ENCODE measurements around the gene RNF169. TPM values are rescaled to one million over a fixed set of nuclear protein-coding genes. Genes with fewer than 3 reads are reported as not detected.

RNF169 gene
- total and polyA plus RNA-seq, 2 experiments from 2014 or later = 0.78 to 16.5 TPM

DNA sequence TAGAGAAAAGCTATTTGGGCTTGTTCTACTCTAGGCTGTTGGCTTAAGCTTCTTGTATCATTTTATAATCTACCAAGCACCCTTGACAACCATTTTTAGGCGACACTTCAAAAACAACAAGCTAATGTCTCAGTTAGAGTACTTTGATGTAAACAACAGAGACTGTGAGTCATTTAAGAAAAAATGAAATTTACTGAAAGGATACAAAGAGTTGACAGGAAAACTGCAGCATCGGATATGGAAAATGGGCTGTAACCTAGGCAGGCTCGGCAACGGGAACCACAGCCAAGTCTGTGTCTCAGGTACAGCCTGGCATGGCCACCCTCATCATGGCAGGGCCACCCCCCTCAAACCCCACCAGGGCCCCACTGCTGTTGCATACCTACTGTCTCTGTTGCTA, 4.4 kb upstream of the RNF169 start:
- DNase-seq (ENCODE audit: low spot score) = no peak
- TF ChIP-seq POLR2AphosphoS5 (IDR thresholded peaks at IDR 0.05; ENCODE audit: low read depth) (no peak), CREB1 (CRISPR knock-in tag; IDR thresholded peaks at IDR 0.05; ENCODE audit: low read depth) (no peak), EZH2 (IDR thresholded peaks at IDR 0.05; ENCODE audit: low read depth, unreplicated experiment) (no peak), EZH2phosphoT487 (IDR thresholded peaks at IDR 0.05; ENCODE audit: unreplicated experiment) (no peak), ZNF331 (CRISPR knock-in tag; IDR thresholded peaks at IDR 0.05; ENCODE audit: low read depth) (no peak), ZNF114 (CRISPR knock-in tag; IDR thresholded peaks at IDR 0.05) (no peak), JUNB (IDR thresholded peaks at IDR 0.05; ENCODE audit: unreplicated experiment) (no peak), NANOG (IDR thresholded peaks at IDR 0.05; ENCODE audit: borderline replicate concordance) (no peak), STAT1 (IDR thresholded peaks at IDR 0.05; ENCODE audit: unreplicated experiment) (no peak)
- TF ChIP-seq, protein P1, sequence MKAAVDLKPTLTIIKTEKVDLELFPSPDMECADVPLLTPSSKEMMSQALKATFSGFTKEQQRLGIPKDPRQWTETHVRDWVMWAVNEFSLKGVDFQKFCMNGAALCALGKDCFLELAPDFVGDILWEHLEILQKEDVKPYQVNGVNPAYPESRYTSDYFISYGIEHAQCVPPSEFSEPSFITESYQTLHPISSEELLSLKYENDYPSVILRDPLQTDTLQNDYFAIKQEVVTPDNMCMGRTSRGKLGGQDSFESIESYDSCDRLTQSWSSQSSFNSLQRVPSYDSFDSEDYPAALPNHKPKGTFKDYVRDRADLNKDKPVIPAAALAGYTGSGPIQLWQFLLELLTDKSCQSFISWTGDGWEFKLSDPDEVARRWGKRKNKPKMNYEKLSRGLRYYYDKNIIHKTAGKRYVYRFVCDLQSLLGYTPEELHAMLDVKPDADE (IDR thresholded peaks at IDR 0.05) = no peak
- TF ChIP-seq, protein P2, sequence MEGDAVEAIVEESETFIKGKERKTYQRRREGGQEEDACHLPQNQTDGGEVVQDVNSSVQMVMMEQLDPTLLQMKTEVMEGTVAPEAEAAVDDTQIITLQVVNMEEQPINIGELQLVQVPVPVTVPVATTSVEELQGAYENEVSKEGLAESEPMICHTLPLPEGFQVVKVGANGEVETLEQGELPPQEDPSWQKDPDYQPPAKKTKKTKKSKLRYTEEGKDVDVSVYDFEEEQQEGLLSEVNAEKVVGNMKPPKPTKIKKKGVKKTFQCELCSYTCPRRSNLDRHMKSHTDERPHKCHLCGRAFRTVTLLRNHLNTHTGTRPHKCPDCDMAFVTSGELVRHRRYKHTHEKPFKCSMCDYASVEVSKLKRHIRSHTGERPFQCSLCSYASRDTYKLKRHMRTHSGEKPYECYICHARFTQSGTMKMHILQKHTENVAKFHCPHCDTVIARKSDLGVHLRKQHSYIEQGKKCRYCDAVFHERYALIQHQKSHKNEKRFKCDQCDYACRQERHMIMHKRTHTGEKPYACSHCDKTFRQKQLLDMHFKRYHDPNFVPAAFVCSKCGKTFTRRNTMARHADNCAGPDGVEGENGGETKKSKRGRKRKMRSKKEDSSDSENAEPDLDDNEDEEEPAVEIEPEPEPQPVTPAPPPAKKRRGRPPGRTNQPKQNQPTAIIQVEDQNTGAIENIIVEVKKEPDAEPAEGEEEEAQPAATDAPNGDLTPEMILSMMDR (conservative IDR thresholded peaks at IDR 0.05; ENCODE audit: low read depth in 2 of 2) = no peak
- TF ChIP-seq, protein P3, sequence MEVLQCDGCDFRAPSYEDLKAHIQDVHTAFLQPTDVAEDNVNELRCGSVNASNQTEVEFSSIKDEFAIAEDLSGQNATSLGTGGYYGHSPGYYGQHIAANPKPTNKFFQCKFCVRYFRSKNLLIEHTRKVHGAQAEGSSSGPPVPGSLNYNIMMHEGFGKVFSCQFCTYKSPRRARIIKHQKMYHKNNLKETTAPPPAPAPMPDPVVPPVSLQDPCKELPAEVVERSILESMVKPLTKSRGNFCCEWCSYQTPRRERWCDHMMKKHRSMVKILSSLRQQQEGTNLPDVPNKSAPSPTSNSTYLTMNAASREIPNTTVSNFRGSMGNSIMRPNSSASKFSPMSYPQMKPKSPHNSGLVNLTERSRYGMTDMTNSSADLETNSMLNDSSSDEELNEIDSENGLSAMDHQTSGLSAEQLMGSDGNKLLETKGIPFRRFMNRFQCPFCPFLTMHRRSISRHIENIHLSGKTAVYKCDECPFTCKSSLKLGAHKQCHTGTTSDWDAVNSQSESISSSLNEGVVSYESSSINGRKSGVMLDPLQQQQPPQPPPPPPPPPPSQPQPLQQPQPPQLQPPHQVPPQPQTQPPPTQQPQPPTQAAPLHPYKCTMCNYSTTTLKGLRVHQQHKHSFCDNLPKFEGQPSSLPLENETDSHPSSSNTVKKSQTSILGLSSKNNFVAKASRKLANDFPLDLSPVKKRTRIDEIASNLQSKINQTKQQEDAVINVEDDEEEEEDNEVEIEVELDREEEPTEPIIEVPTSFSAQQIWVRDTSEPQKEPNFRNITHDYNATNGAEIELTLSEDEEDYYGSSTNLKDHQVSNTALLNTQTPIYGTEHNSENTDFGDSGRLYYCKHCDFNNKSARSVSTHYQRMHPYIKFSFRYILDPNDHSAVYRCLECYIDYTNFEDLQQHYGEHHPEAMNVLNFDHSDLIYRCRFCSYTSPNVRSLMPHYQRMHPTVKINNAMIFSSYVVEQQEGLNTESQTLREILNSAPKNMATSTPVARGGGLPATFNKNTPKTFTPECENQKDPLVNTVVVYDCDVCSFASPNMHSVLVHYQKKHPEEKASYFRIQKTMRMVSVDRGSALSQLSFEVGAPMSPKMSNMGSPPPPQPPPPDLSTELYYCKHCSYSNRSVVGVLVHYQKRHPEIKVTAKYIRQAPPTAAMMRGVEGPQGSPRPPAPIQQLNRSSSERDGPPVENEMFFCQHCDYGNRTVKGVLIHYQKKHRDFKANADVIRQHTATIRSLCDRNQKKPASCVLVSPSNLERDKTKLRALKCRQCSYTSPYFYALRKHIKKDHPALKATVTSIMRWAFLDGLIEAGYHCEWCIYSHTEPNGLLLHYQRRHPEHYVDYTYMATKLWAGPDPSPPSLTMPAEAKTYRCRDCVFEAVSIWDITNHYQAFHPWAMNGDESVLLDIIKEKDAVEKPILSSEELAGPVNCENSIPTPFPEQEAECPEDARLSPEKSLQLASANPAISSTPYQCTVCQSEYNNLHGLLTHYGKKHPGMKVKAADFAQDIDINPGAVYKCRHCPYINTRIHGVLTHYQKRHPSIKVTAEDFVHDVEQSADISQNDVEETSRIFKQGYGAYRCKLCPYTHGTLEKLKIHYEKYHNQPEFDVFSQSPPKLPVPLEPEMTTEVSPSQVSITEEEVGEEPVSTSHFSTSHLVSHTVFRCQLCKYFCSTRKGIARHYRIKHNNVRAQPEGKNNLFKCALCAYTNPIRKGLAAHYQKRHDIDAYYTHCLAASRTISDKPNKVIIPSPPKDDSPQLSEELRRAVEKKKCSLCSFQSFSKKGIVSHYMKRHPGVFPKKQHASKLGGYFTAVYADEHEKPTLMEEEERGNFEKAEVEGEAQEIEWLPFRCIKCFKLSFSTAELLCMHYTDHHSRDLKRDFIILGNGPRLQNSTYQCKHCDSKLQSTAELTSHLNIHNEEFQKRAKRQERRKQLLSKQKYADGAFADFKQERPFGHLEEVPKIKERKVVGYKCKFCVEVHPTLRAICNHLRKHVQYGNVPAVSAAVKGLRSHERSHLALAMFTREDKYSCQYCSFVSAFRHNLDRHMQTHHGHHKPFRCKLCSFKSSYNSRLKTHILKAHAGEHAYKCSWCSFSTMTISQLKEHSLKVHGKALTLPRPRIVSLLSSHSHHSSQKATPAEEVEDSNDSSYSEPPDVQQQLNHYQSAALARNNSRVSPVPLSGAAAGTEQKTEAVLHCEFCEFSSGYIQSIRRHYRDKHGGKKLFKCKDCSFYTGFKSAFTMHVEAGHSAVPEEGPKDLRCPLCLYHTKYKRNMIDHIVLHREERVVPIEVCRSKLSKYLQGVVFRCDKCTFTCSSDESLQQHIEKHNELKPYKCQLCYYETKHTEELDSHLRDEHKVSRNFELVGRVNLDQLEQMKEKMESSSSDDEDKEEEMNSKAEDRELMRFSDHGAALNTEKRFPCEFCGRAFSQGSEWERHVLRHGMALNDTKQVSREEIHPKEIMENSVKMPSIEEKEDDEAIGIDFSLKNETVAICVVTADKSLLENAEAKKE (CRISPR knock-in tag; IDR thresholded peaks at IDR 0.05) = no peak
- TF ChIP-seq, protein P4, sequence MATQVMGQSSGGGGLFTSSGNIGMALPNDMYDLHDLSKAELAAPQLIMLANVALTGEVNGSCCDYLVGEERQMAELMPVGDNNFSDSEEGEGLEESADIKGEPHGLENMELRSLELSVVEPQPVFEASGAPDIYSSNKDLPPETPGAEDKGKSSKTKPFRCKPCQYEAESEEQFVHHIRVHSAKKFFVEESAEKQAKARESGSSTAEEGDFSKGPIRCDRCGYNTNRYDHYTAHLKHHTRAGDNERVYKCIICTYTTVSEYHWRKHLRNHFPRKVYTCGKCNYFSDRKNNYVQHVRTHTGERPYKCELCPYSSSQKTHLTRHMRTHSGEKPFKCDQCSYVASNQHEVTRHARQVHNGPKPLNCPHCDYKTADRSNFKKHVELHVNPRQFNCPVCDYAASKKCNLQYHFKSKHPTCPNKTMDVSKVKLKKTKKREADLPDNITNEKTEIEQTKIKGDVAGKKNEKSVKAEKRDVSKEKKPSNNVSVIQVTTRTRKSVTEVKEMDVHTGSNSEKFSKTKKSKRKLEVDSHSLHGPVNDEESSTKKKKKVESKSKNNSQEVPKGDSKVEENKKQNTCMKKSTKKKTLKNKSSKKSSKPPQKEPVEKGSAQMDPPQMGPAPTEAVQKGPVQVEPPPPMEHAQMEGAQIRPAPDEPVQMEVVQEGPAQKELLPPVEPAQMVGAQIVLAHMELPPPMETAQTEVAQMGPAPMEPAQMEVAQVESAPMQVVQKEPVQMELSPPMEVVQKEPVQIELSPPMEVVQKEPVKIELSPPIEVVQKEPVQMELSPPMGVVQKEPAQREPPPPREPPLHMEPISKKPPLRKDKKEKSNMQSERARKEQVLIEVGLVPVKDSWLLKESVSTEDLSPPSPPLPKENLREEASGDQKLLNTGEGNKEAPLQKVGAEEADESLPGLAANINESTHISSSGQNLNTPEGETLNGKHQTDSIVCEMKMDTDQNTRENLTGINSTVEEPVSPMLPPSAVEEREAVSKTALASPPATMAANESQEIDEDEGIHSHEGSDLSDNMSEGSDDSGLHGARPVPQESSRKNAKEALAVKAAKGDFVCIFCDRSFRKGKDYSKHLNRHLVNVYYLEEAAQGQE (IDR thresholded peaks at IDR 0.05; ENCODE audit: unreplicated experiment) = no peak
- H3K27ac ChIP-seq (ENCODE audit: low read depth) = no peak overlapping the region
- H3K4me2 ChIP-seq = no peak overlapping the region
- Mint-ChIP-seq H3K9me3 (peaks cover 30% of the 10 kb centered on the region), H3K27me3 (ENCODE audit: insufficient read depth, low read depth, poor library complexity) (peaks cover 7% of the 10 kb centered on the region), H3K27ac (no peak overlapping the region), H3K36me3 (ENCODE audit: low read depth) (peaks cover 19% of the 10 kb centered on the region), H3K4me3 (no peak overlapping the region), H3K4me1 (peaks cover 15% of the 10 kb centered on the region)
- H3K9me2 ChIP-seq (ENCODE audit: insufficient read depth) = 0 out of 2 replicates have a peak, but pooled peaks cover 8% of the 10 kb centered on the region
- H3K27me3 ChIP-seq (ENCODE audit: insufficient read depth) = 0 out of 2 replicates have a peak, but pooled peaks cover under 1% of the 10 kb centered on the region
- H3K4me3 ChIP-seq = no peak overlapping the region
- peaks cover 11% of the 10 kb centered on the region; the same call in 1 of the 2 replicates for H3K36me3 ChIP-seq (ENCODE audit: insufficient read depth)
- H2AFZ ChIP-seq = no peak overlapping the region
- ATAC-seq = no peak
- H4K20me1 ChIP-seq (replicated peaks; ENCODE audit: insufficient read depth) = no peaks in the 10 kb centered on the region
- H3K4me1 ChIP-seq (ENCODE audit: insufficient read depth) = peaks cover 10% of the 10 kb centered on the region; the same call in 1 of the 2 replicates
- H3F3A ChIP-seq (replicated peaks; ENCODE audit: low read depth) = no peaks in the 10 kb centered on the region
- peaks cover under 1% of the 10 kb centered on the region; the same call in 1 of the 2 replicates for H3K79me2 ChIP-seq (replicated peaks; ENCODE audit: insufficient read depth)

All from GM23338 (cell line).